Eye (tissue), 1 donor: ENCODE data around the gene ARPC5.

Source experiments
- DNase-seq: peaks from one replicate; pipeline ENCODE4 v3.0.0-alpha.2; 2015

ARPC5 gene

GRCh38 chr1:183584147-183584546 is 51.4 kb downstream of the ARPC5 start:
- DNase-seq, result no peak

- DNase-seq, result no peak
Observed at GRCh38 chr1:183583466-183583865, 52.1 kb downstream of the ARPC5 start.

GRCh38 chr1:183582021-183582713 is 53.4 kb downstream of the ARPC5 start:
- no peak for DNase-seq

- peak; percentile 13 for DNase-seq
Observed at GRCh38 chr1:183580281-183580682, 55.3 kb downstream of the ARPC5 start.

- DNase-seq, result no peak
Observed at GRCh38 chr1:183578856-183579255, 56.7 kb downstream of the ARPC5 start.

- DNase-seq, result no peak
Observed at GRCh38 chr1:183577897-183578465, 57.6 kb downstream of the ARPC5 start.

- DNase-seq, result no peak
Observed at GRCh38 chr1:183576537-183576936, 59.0 kb downstream of the ARPC5 start.

- no peak for DNase-seq
Observed at GRCh38 chr1:183575606-183576005, 60.0 kb downstream of the ARPC5 start.

GRCh38 chr1:183572721-183573120 is 62.9 kb downstream of the ARPC5 start:
- DNase-seq, result no peak

- DNase-seq, result no peak
Observed at GRCh38 chr1:183571678-183572268, 63.8 kb downstream of the ARPC5 start.
